Spleen (tissue), 7 donors: ENCODE results near the gene UQCC2.

Experiments
- CTCF ChIP-seq, 11 experiments: fragments of 200-600 bp in 7 of 11; fragments of 450-650 bp in 4 of 11; sonication (generic) in 4 of 11; IDR thresholded peaks in 8 of 11; conservative IDR thresholded peaks in 3 of 11; 1 replicate in 7 of 11; 2 replicates in 4 of 11; pipeline versions ENCODE4 v1.4.0 to v1.8.0; 2016 to 2021; ENCODE audit warnings: antibody characterized with exemption in 11 of 11, inconsistent platforms in 4 of 11, mild to moderate bottlenecking in 1 of 11
- POLR2A ChIP-seq, 3 donors: fragments of 450-650 bp; IDR thresholded peaks; one replicate each; pipeline ENCODE4 v1.5.1; 2017; ENCODE audit warnings: antibody characterized with exemption in 3 of 3, mild to moderate bottlenecking in 1 of 3
- POLR2AphosphoS5 ChIP-seq, 3 donors: sonication (generic); formaldehyde crosslinking; IDR thresholded peaks; one replicate each; pipeline ENCODE4 v1.5.1; 2017; ENCODE audit warnings: antibody characterized with exemption in 3 of 3
- donor health status: DM: no; HTN: no; CAD: no; lungs with moderate emphysema.
- donor health status: DM: no; HTN: no; CAD: no.
- donor health status: DM: no; HTN: no; CAD: no.

GRCh38 chr6:33694977-33695376, 16.5 kb downstream of the UQCC2 start:
- TF ChIP-seq POLR2AphosphoS5 (IDR thresholded peaks at IDR 0.05) (no peak), CTCF (IDR thresholded peaks at IDR 0.05 in 8 of 11, conservative IDR thresholded peaks at IDR 0.05 in 3 of 11) (no peak), POLR2A (IDR thresholded peaks at IDR 0.05) (no peak)
